GM21528 (cell line): ENCODE results near the gene KRTAP12-4.
"Not testable (repeated sequence)": the region's sequence is repeated elsewhere in the genome, so short reads cannot be mapped to it uniquely, and the experiment has no call there.

ENCODE experiments used
- ATAC-seq: cut with Tn5 transposase; IDR thresholded peaks from one replicate; pipeline ENCODE4 v1.9.1; 2021; ENCODE audit warnings: mild to moderate bottlenecking, moderate library complexity; ENCODE audit not compliant: unreplicated experiment, low FRiP score

KRTAP12-4 gene

GRCh38 chr21:44637018-44637850 lies 17.2 kb downstream of the KRTAP12-4 start, which contains the start of gene KRTAP10-10:
Gene KRTAP10-10 (plus strand): TSS chr21:44637356. CDS start chr21:44637418, 62 bp downstream.
- ATAC-seq = no peak

GRCh38 chr21:44636209-44637017 lies 18.0 kb downstream of the KRTAP12-4 start:
- no peak for ATAC-seq

GRCh38 chr21:44632067-44632466 lies 22.4 kb downstream of the KRTAP12-4 start:
- no peak for ATAC-seq

- no peak for ATAC-seq
These were observed 24.0 kb downstream of the KRTAP12-4 start for GRCh38 chr21:44630440-44630839.

GRCh38 chr21:44628707-44629391 lies 25.6 kb downstream of the KRTAP12-4 start:
- ATAC-seq = no peak

GRCh38 chr21:44627831-44628233 lies 26.6 kb downstream of the KRTAP12-4 start:
- not testable (repeated sequence) for ATAC-seq

- ATAC-seq = not testable (repeated sequence)
These were observed 27.2 kb downstream of the KRTAP12-4 start for GRCh38 chr21:44627181-44627822.

- ATAC-seq = no peak
These were observed 27.8 kb downstream of the KRTAP12-4 start, which contains the start of gene KRTAP10-9 for GRCh38 chr21:44626673-44627143. Gene KRTAP10-9 (plus strand): TSS chr21:44627093. CDS start chr21:44627172, 79 bp downstream.

- no peak for ATAC-seq
These were observed 28.2 kb downstream of the KRTAP12-4 start for GRCh38 chr21:44626262-44626661.

GRCh38 chr21:44625756-44626155 lies 28.7 kb downstream of the KRTAP12-4 start:
- no peak for ATAC-seq

GRCh38 chr21:44623575-44623974 lies 30.9 kb downstream of the KRTAP12-4 start:
- ATAC-seq = no peak

GRCh38 chr21:44619886-44620285 lies 34.6 kb downstream of the KRTAP12-4 start:
- no peak for ATAC-seq

- no peak for ATAC-seq
These were observed 35.5 kb downstream of the KRTAP12-4 start for GRCh38 chr21:44618909-44619308.

- no peak for ATAC-seq
These were observed 36.0 kb downstream of the KRTAP12-4 start for GRCh38 chr21:44618504-44618903.

- ATAC-seq = no peak
These were observed 37.4 kb downstream of the KRTAP12-4 start for GRCh38 chr21:44617071-44617501.

GRCh38 chr21:44616591-44616926 lies 37.9 kb downstream of the KRTAP12-4 start:
- no peak for ATAC-seq

GRCh38 chr21:44615911-44616590 lies 38.4 kb downstream of the KRTAP12-4 start:
- ATAC-seq = no peak

- no peak for ATAC-seq
These were observed 39.0 kb downstream of the KRTAP12-4 start for GRCh38 chr21:44615466-44615865.

GRCh38 chr21:44614961-44615391 lies 39.5 kb downstream of the KRTAP12-4 start:
- ATAC-seq = no peak
